OCI-LY3 (cell line): ENCODE measurements around the gene PRCP.

ENCODE experiments used
- EZH2phosphoT487 ChIP-seq: fragments of 200-600 bp; shearing (Covaris generic); IDR thresholded peaks from 2 replicates; pipeline ENCODE4 v1.6.1; 2018; ENCODE audit warnings: antibody characterized with exemption, mixed run types, low read depth
- TF ChIP-seq, protein P1 (sequence below): fragments of 200-600, 300-600 bp; sonication (generic); IDR thresholded peaks from 2 replicates; pipeline ENCODE4 v1.5.1; 2014; ENCODE audit warnings: antibody characterized with exemption, low read length, low read depth

DNA sequence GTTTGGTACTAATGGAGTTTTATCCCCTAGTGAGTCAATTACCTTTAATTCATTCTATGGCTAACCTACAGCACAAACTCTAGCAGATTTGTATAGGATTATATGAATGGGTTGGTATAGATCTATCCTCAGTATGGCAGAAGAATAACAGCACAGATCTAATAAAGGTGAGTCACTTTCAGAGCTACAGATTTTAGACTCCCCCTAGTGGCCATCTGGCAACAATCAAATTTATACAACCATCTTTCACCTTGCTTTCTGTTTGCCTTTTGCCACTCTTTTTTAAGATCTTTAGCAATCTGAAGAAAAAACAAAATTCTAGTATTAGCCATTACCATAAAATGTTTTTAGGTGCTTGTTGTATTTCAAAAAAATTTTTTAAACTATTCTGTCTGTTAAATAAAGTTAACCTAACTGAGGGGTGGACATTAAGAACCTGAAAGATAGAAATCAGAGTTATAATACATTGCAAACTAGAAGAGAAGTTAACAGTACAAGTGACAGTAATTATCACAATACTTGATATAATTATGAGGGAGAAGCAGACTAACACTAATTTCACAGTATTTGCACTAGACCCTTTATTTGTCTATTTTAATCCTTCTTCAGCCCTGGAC lies 27.1 kb upstream of the PRCP start:
- TF ChIP-seq, protein P1, sequence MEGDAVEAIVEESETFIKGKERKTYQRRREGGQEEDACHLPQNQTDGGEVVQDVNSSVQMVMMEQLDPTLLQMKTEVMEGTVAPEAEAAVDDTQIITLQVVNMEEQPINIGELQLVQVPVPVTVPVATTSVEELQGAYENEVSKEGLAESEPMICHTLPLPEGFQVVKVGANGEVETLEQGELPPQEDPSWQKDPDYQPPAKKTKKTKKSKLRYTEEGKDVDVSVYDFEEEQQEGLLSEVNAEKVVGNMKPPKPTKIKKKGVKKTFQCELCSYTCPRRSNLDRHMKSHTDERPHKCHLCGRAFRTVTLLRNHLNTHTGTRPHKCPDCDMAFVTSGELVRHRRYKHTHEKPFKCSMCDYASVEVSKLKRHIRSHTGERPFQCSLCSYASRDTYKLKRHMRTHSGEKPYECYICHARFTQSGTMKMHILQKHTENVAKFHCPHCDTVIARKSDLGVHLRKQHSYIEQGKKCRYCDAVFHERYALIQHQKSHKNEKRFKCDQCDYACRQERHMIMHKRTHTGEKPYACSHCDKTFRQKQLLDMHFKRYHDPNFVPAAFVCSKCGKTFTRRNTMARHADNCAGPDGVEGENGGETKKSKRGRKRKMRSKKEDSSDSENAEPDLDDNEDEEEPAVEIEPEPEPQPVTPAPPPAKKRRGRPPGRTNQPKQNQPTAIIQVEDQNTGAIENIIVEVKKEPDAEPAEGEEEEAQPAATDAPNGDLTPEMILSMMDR = peak; percentile 92
- TF ChIP-seq EZH2phosphoT487 = no peak
